Mesothelial cell of epicardium (in vitro differentiated cells): ENCODE data around the gene GZMM. TPM values are rescaled to one million over a fixed set of nuclear protein-coding genes. Genes with fewer than 3 reads are reported as not detected.
A peak's percentile ranks its signal among the peaks of the same experiment; 100 is the strongest.

Source experiments
- DNase-seq, 2 experiments: peaks; one replicate each; pipeline ENCODE4 v3.0.0; 2021; ENCODE audit warnings: low spot score in 2 of 2; ENCODE audit not compliant: unreplicated experiment in 2 of 2
- H3K27ac Mint-ChIP-seq: 2 replicates; pipeline ENCODE4 v1.8.0; 2021; ENCODE audit warnings: mixed read lengths
- H3K27me3 Mint-ChIP-seq: 2 replicates; pipeline ENCODE4 v1.8.0; 2021; ENCODE audit warnings: low read depth, mixed read lengths
- H3K36me3 Mint-ChIP-seq: 2 replicates; pipeline ENCODE4 v1.8.0; 2021; ENCODE audit warnings: mixed read lengths
- H3K4me1 Mint-ChIP-seq: 2 replicates; pipeline ENCODE4 v1.8.0; 2021; ENCODE audit warnings: mixed read lengths
- H3K4me3 Mint-ChIP-seq: 2 replicates; pipeline ENCODE4 v1.8.0; 2021; ENCODE audit warnings: mild to moderate bottlenecking, moderate library complexity, mixed read lengths
- H3K9me3 Mint-ChIP-seq: 2 replicates; pipeline ENCODE4 v1.8.0; 2021; ENCODE audit warnings: mixed read lengths
- total RNA-seq: library from RNA; stranded (reverse); gene quantifications from 3 replicates; pipeline ENCODE4 v1.2.1, GENCODE V29; 2021
- TF ChIP-seq, protein P1 (sequence below): fragments of 200-600 bp; sonication (generic); IDR thresholded peaks from one replicate; pipeline ENCODE4 v1.5.0; 2021; ENCODE audit warnings: antibody characterized with exemption; ENCODE audit not compliant: unreplicated experiment

The GZMM gene
- total RNA-seq, 1 donor from 2014 or later: 0.40 TPM

GRCh38 chr19:588741-589692 is 45.2 kb downstream of the GZMM start:
- TF ChIP-seq, protein P1, sequence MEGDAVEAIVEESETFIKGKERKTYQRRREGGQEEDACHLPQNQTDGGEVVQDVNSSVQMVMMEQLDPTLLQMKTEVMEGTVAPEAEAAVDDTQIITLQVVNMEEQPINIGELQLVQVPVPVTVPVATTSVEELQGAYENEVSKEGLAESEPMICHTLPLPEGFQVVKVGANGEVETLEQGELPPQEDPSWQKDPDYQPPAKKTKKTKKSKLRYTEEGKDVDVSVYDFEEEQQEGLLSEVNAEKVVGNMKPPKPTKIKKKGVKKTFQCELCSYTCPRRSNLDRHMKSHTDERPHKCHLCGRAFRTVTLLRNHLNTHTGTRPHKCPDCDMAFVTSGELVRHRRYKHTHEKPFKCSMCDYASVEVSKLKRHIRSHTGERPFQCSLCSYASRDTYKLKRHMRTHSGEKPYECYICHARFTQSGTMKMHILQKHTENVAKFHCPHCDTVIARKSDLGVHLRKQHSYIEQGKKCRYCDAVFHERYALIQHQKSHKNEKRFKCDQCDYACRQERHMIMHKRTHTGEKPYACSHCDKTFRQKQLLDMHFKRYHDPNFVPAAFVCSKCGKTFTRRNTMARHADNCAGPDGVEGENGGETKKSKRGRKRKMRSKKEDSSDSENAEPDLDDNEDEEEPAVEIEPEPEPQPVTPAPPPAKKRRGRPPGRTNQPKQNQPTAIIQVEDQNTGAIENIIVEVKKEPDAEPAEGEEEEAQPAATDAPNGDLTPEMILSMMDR: no peak
- Mint-ChIP-seq H3K4me1 (peaks cover 6% of the 10 kb centered on the region), H3K27me3 (peaks cover 62% of the 10 kb centered on the region), H3K9me3 (no peaks in the 10 kb centered on the region), H3K36me3 (no peaks in the 10 kb centered on the region), H3K27ac (no peak overlapping the region), H3K4me3 (peak overlapping the region; percentile 58)
- peak in 1 of 2 experiments; percentile 16 for DNase-seq

- TF ChIP-seq, protein P1: no peak
- Mint-ChIP-seq H3K4me3 (peak within 1 kb of the TSS; percentile 58), H3K4me1 (peaks cover 6% of the 10 kb centered on the region), H3K27me3 (peaks cover 68% of the 10 kb centered on the region), H3K27ac (no peak within 1 kb of the TSS), H3K9me3 (no peaks in the 10 kb centered on the region), H3K36me3 (no peaks in the 10 kb centered on the region)
- DNase-seq: no peak
Measured at GRCh38 chr19:589693-590395, 46.0 kb downstream of the GZMM start, which contains the start of gene HCN2. Gene HCN2 (plus strand): TSS chr19:589881. CDS start chr19:589946, 65 bp downstream.

GRCh38 chr19:590396-590745 is 46.5 kb downstream of the GZMM start:
- TF ChIP-seq, protein P1: no peak
- Mint-ChIP-seq H3K27me3 (peaks cover 73% of the 10 kb centered on the region), H3K4me1 (peaks cover 6% of the 10 kb centered on the region), H3K4me3 (no peak overlapping the region), H3K9me3 (no peaks in the 10 kb centered on the region), H3K36me3 (no peaks in the 10 kb centered on the region), H3K27ac (no peak overlapping the region)
- peak in 1 of 2 experiments; percentile 17 for DNase-seq

GRCh38 chr19:590750-591098 is 46.9 kb downstream of the GZMM start:
- TF ChIP-seq, protein P1: no peak
- H3K27me3 Mint-ChIP-seq: peaks cover 75% of the 10 kb centered on the region
- H3K36me3 Mint-ChIP-seq: no peaks in the 10 kb centered on the region
- DNase-seq: peak in 1 of 2 experiments; percentile 14
- no peak overlapping the region for H3K4me3 Mint-ChIP-seq
- H3K9me3 Mint-ChIP-seq: no peaks in the 10 kb centered on the region
- H3K4me1 Mint-ChIP-seq: peaks cover 6% of the 10 kb centered on the region
- H3K27ac Mint-ChIP-seq: no peak overlapping the region

GRCh38 chr19:591099-591958 is 47.5 kb downstream of the GZMM start:
- Mint-ChIP-seq H3K9me3 (no peaks in the 10 kb centered on the region), H3K36me3 (no peaks in the 10 kb centered on the region), H3K4me3 (peak overlapping the region; percentile 64), H3K27me3 (peaks cover 72% of the 10 kb centered on the region), H3K4me1 (peaks cover 6% of the 10 kb centered on the region), H3K27ac (no peak overlapping the region)
- TF ChIP-seq, protein P1: no peak
- peak; percentile 68 to 77 for DNase-seq
